ENCODE data around the gene FTO. TPM values are rescaled to one million over a fixed set of nuclear protein-coding genes. Genes with fewer than 3 reads are reported as not detected.

FTO gene
- total and polyA plus RNA-seq, 2 of the 13 experiments (the other 11 are each of a cell fraction or from before 2014, with no cell fraction given) = 41.6 to 55.8 TPM

DNA sequence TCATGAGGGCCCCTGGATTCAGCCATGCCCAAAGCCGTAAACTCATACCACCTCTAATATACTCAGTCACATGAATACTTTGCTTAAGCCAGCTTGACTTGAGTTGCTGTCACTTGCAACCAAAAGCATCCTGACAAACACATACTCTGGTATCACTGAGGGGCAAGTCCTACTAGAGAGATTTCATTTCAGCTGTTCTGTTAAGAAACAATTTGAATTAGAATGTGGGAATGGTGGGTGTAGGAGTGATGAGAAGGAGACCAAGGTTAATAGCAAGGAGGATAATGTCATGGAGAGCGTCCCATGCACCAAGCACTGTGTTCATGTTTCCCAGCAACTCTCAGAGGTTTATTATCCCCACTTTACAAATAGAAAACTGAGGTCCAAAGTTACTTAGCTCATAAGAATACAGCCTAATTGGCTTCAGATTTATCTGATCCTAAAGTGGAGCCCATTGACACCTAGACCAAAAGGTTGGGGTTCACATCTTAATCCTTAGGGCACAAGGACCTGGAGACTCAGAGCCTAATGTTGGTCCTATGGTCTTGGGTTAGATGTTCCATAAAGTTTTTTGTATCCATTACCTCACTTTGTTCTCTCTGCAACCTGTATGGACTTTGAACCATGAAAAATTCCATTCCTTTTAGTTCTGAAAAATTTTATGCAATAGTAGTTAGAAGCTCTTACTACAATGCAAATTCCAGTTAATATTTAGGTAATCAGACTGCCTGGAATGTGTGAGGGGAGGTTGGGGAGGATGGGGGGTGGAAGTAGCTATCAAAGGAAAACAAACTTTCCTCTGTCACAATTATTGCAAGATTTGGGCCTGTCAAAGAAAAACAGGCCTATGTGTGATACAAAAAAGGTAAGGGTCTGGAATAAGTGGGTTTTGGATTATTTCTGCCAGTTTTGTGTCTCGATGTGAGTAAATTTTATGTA, 476.7 kb downstream of the FTO start (continued):
- TF ChIP-seq, protein P1, sequence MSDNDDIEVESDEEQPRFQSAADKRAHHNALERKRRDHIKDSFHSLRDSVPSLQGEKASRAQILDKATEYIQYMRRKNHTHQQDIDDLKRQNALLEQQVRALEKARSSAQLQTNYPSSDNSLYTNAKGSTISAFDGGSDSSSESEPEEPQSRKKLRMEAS (IDR thresholded peaks at IDR 0.05) = peak; percentile 33
- TF ChIP-seq ZEB1 (IDR thresholded peaks at IDR 0.05; ENCODE audit: insufficient replicate concordance, low read depth) = peak; percentile 63
- TF ChIP-seq, protein P2, sequence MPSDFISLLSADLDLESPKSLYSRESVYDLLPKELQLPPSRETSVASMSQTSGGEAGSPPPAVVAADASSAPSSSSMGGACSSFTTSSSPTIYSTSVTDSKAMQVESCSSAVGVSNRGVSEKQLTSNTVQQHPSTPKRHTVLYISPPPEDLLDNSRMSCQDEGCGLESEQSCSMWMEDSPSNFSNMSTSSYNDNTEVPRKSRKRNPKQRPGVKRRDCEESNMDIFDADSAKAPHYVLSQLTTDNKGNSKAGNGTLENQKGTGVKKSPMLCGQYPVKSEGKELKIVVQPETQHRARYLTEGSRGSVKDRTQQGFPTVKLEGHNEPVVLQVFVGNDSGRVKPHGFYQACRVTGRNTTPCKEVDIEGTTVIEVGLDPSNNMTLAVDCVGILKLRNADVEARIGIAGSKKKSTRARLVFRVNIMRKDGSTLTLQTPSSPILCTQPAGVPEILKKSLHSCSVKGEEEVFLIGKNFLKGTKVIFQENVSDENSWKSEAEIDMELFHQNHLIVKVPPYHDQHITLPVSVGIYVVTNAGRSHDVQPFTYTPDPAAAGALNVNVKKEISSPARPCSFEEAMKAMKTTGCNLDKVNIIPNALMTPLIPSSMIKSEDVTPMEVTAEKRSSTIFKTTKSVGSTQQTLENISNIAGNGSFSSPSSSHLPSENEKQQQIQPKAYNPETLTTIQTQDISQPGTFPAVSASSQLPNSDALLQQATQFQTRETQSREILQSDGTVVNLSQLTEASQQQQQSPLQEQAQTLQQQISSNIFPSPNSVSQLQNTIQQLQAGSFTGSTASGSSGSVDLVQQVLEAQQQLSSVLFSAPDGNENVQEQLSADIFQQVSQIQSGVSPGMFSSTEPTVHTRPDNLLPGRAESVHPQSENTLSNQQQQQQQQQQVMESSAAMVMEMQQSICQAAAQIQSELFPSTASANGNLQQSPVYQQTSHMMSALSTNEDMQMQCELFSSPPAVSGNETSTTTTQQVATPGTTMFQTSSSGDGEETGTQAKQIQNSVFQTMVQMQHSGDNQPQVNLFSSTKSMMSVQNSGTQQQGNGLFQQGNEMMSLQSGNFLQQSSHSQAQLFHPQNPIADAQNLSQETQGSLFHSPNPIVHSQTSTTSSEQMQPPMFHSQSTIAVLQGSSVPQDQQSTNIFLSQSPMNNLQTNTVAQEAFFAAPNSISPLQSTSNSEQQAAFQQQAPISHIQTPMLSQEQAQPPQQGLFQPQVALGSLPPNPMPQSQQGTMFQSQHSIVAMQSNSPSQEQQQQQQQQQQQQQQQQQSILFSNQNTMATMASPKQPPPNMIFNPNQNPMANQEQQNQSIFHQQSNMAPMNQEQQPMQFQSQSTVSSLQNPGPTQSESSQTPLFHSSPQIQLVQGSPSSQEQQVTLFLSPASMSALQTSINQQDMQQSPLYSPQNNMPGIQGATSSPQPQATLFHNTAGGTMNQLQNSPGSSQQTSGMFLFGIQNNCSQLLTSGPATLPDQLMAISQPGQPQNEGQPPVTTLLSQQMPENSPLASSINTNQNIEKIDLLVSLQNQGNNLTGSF (CRISPR knock-in tag; IDR thresholded peaks at IDR 0.05) = no peak
- TF ChIP-seq ZFY (CRISPR knock-in tag; IDR thresholded peaks at IDR 0.05) = peak; percentile 61; the same call in 1 of the 2 replicates
- peak; percentile 77; the same call in 1 of the 2 replicates for TF ChIP-seq HMG20A (CRISPR knock-in tag; IDR thresholded peaks at IDR 0.05; ENCODE audit: borderline replicate concordance)
- TF ChIP-seq, protein P3, sequence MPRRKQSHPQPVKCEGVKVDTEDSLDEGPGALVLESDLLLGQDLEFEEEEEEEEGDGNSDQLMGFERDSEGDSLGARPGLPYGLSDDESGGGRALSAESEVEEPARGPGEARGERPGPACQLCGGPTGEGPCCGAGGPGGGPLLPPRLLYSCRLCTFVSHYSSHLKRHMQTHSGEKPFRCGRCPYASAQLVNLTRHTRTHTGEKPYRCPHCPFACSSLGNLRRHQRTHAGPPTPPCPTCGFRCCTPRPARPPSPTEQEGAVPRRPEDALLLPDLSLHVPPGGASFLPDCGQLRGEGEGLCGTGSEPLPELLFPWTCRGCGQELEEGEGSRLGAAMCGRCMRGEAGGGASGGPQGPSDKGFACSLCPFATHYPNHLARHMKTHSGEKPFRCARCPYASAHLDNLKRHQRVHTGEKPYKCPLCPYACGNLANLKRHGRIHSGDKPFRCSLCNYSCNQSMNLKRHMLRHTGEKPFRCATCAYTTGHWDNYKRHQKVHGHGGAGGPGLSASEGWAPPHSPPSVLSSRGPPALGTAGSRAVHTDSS (CRISPR knock-in tag; conservative IDR thresholded peaks at IDR 0.05) = no peak
- TF ChIP-seq SP1 (IDR thresholded peaks at IDR 0.05) = no peak
- TF ChIP-seq SP1 (CRISPR knock-in tag; IDR thresholded peaks at IDR 0.05) = no peak
- peak; percentile 77; the same call in 1 of the 2 replicates for TF ChIP-seq RXRB (CRISPR knock-in tag; IDR thresholded peaks at IDR 0.05; ENCODE audit: borderline replicate concordance)
- TF ChIP-seq ZNF3 (CRISPR knock-in tag; IDR thresholded peaks at IDR 0.05) = no peak
- no peak for TF ChIP-seq KDM4B (CRISPR knock-in tag; IDR thresholded peaks at IDR 0.05)
- TF ChIP-seq RFX1 (IDR thresholded peaks at IDR 0.05) = no peak
- TF ChIP-seq ZNF598 (CRISPR knock-in tag; IDR thresholded peaks at IDR 0.05; ENCODE audit: borderline replicate concordance) = no peak
- TF ChIP-seq SPEN (CRISPR knock-in tag; IDR thresholded peaks at IDR 0.05; ENCODE audit: low read depth) = no peak
- peak; percentile 69; the same call in 1 of the 2 replicates for TF ChIP-seq NR2F2 (IDR thresholded peaks at IDR 0.05; ENCODE audit: borderline replicate concordance, low read depth)
- peak; percentile 91 for TF ChIP-seq GATAD2A (CRISPR knock-in tag; IDR thresholded peaks at IDR 0.05)
- no peak for TF ChIP-seq ZNF546 (CRISPR knock-in tag; conservative IDR thresholded peaks at IDR 0.05)
- TF ChIP-seq ZNF558 (CRISPR knock-in tag; IDR thresholded peaks at IDR 0.05; ENCODE audit: borderline replicate concordance) = no peak
- TF ChIP-seq NFIC (IDR thresholded peaks at IDR 0.05; ENCODE audit: low read length) = peak; percentile 93
- TF ChIP-seq, protein P4, sequence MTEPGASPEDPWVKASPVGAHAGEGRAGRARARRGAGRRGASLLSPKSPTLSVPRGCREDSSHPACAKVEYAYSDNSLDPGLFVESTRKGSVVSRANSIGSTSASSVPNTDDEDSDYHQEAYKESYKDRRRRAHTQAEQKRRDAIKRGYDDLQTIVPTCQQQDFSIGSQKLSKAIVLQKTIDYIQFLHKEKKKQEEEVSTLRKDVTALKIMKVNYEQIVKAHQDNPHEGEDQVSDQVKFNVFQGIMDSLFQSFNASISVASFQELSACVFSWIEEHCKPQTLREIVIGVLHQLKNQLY (CRISPR knock-in tag; IDR thresholded peaks at IDR 0.05) = no peak
- 0 out of 2 replicates have a peak, but pooled peaks have one; percentile 3 for TF ChIP-seq BHLHE40 (IDR thresholded peaks at IDR 0.05; ENCODE audit: low read length)
- no peak for TF ChIP-seq NFKB2 (CRISPR knock-in tag; IDR thresholded peaks at IDR 0.05; ENCODE audit: borderline replicate concordance)
- no peak for TF ChIP-seq CBFB (CRISPR knock-in tag; IDR thresholded peaks at IDR 0.05)
- no peak for TF ChIP-seq SATB2 (CRISPR knock-in tag; IDR thresholded peaks at IDR 0.05)
- peak; percentile 90 for TF ChIP-seq ASH2L (IDR thresholded peaks at IDR 0.05; ENCODE audit: insufficient read length, low read depth, low read length)
